Endothelial cell of umbilical vein (primary cell): Measurements from ENCODE around the gene ALOX15. TPM values are rescaled to one million over a fixed set of nuclear protein-coding genes. Genes with fewer than 3 reads are reported as not detected.

ENCODE experiments used
- BruUV-seq: library from RNA; stranded (reverse); fragments of 400-500 nt; replicated peaks from 2 replicates; lab custom pipeline; 2021; lab: Mats Ljungman, UMichigan
- CTCF ChIA-PET: fragments of 300-600, 350-600 bp; sonication (Branson Sonifier 250); formaldehyde crosslinking; loops from one replicate; lab custom pipeline; 2021; ENCODE audit warnings: antibody characterized with exemption, inconsistent platforms; lab: Charles Lee
- POLR2A ChIA-PET: fragments of 300-600, 350-600 bp; sonication (Branson Sonifier 250); formaldehyde crosslinking; loops from one replicate; lab custom pipeline; 2021; ENCODE audit warnings: antibody characterized with exemption, inconsistent platforms; lab: Charles Lee
- DNase-seq: peaks from one replicate; pipeline ENCODE4 v3.0.0-alpha.2; 2011; ENCODE audit warnings: low read depth, low spot score
- FAIRE-seq: peaks from 2 replicates; lab custom pipeline; 2011; peaks lifted over from hg19 to GRCh38; lab: Jason Lieb, UNC
- H2AFZ ChIP-seq: 2 replicates; pipeline ENCODE4 v1.6.0; 2012; ENCODE audit warnings: low read depth, low read length, control low read depth, inconsistent platforms
- H3K27ac ChIP-seq: 2 replicates; pipeline ENCODE4 v1.5.1; 2011; ENCODE audit warnings: low read depth, mild to moderate bottlenecking, control low read depth, low read length, moderate library complexity; ENCODE audit not compliant: insufficient read depth
- H3K27me3 ChIP-seq, 2 experiments: 2 replicates each; pipeline versions ENCODE4 v1.6.0 to v1.6.1; 2011; ENCODE audit warnings: low read length in 2 of 2, mixed read lengths in 1 of 2; ENCODE audit not compliant: control insufficient read depth in 2 of 2, insufficient read depth in 2 of 2
- H3K36me3 ChIP-seq, 2 experiments: 2 replicates in 1 of 2; 3 replicates in 1 of 2; pipeline ENCODE4 v1.5.1; 2011; ENCODE audit warnings: low read length in 2 of 2, mild to moderate bottlenecking in 1 of 2, moderate library complexity in 1 of 2; ENCODE audit not compliant: control insufficient read depth in 2 of 2, insufficient read depth in 2 of 2; ENCODE audit errors: extremely low read depth in 1 of 2
- H3K4me1 ChIP-seq: 3 replicates; pipeline ENCODE4 v1.5.1; 2011; ENCODE audit warnings: mild to moderate bottlenecking, low read length; ENCODE audit not compliant: control insufficient read depth, insufficient read depth; ENCODE audit errors: extremely low read depth
- H3K4me2 ChIP-seq: 2 replicates; pipeline ENCODE4 v1.6.1; 2011; ENCODE audit warnings: low read length, control low read depth, mixed read lengths; ENCODE audit not compliant: insufficient read depth
- H3K4me3 ChIP-seq, 3 experiments: fragments of 200-600 bp in 1 of 3; sonication (generic), shearing (Covaris generic) in 1 of 3; replicated peaks in 1 of 3; 2 replicates each; pipeline ENCODE4 v1.5.1; 2011 to 2016; ENCODE audit warnings: control low read depth in 3 of 3, low read length in 3 of 3, mild to moderate bottlenecking in 2 of 3, inconsistent platforms in 1 of 3, low read depth in 1 of 3, moderate library complexity in 1 of 3; ENCODE audit not compliant: insufficient read depth in 1 of 3
- H3K79me2 ChIP-seq: 2 replicates; pipeline ENCODE4 v1.6.0; 2012; ENCODE audit warnings: low read length, inconsistent platforms; ENCODE audit not compliant: control insufficient read depth, insufficient read depth
- H3K9ac ChIP-seq: replicated peaks from 2 replicates; pipeline ENCODE3; 2011; ENCODE audit warnings: low read length, control low read depth; ENCODE audit not compliant: insufficient read depth; ENCODE audit errors: extremely low read depth
- H3K9me1 ChIP-seq: replicated peaks from 3 replicates; pipeline ENCODE4 v1.6.0; 2011; ENCODE audit warnings: mild to moderate bottlenecking, low read length; ENCODE audit not compliant: control insufficient read depth, insufficient read depth; ENCODE audit errors: extremely low read depth
- H3K9me3 ChIP-seq: replicated peaks from 2 replicates; pipeline ENCODE4 v1.5.1; 2012; ENCODE audit warnings: low read length, inconsistent platforms; ENCODE audit not compliant: control insufficient read depth, insufficient read depth
- H4K20me1 ChIP-seq: replicated peaks from 2 replicates; pipeline ENCODE3; 2011; ENCODE audit warnings: mild to moderate bottlenecking, low read length; ENCODE audit not compliant: control insufficient read depth, insufficient read depth; ENCODE audit errors: extremely low read depth
- EZH2 ChIP-seq: IDR thresholded peaks from 2 replicates; pipeline ENCODE4 v1.6.1; 2012; ENCODE audit warnings: borderline replicate concordance, low read depth, mild to moderate bottlenecking, moderate library complexity, low read length, inconsistent platforms; ENCODE audit not compliant: severe bottlenecking
- FOS ChIP-seq: IDR thresholded peaks from 2 replicates; pipeline ENCODE4 v1.6.1; 2011; ENCODE audit warnings: mild to moderate bottlenecking, low read length, moderate library complexity, borderline replicate concordance; ENCODE audit not compliant: insufficient read depth
- GATA2 ChIP-seq: IDR thresholded peaks from 2 replicates; pipeline ENCODE4 v1.7.0; 2011; ENCODE audit warnings: low read depth, mild to moderate bottlenecking, moderate library complexity, mixed read lengths, low read length; ENCODE audit not compliant: insufficient read length, insufficient read depth
- JUN ChIP-seq: IDR thresholded peaks from 2 replicates; pipeline ENCODE4 v1.6.1; 2011; ENCODE audit warnings: borderline replicate concordance, low read depth; ENCODE audit not compliant: insufficient read length, insufficient read depth
- MYC ChIP-seq: IDR thresholded peaks from one replicate; pipeline ENCODE4 v1.6.1; 2011; ENCODE audit warnings: mild to moderate bottlenecking, low read depth, low read length
- POLR2A ChIP-seq: IDR thresholded peaks from 2 replicates; pipeline ENCODE4 v1.6.1; 2012; ENCODE audit warnings: low read depth, mild to moderate bottlenecking, control low read depth, low read length
- POLR2AphosphoS5 ChIP-seq: IDR thresholded peaks from 2 replicates; pipeline ENCODE4 v1.6.1; 2012; ENCODE audit warnings: low read depth, mild to moderate bottlenecking, control low read depth, low read length, moderate library complexity; ENCODE audit not compliant: insufficient read depth
- dilution Hi-C: fragments of 300-500 bp; cut with MboI; formaldehyde crosslinking; loops from one replicate; pipeline ENCODE4 v1.15.0; 2019; ENCODE audit warnings: low sequenced_read_pairs; ENCODE audit not compliant: extremely low pct_ligation_motif_present
- intact Hi-C: fragments of 100-400 bp; cut with micrococcal nuclease; formaldehyde crosslinking; loops from one replicate; pipeline ENCODE4 v1.10.0; 2022
- polyA plus RNA-seq, 4 experiments: library from polyadenylated mRNA; depleted of rRNA in 3 of 4; stranded (reverse) in 3 of 4; unstranded in 1 of 4; fragments of >200 nt; gene quantifications; 2 replicates each; pipeline versions ENCODE4 v1.2.1 to v1.2.3, GENCODE V29; 2011 to 2012; ENCODE audit warnings: missing spikeins in 1 of 4
- total RNA-seq: library from RNA; stranded (reverse); gene quantifications from 2 replicates; pipeline ENCODE4 v1.2.3, GENCODE V29; 2021
- TF ChIP-seq, protein P1 (sequence below): IDR thresholded peaks from 2 replicates; pipeline ENCODE4 v1.6.1; 2011; ENCODE audit not compliant: insufficient read depth, insufficient read length
- TF ChIP-seq, protein P2 (sequence below), 2 donors: IDR thresholded peaks; 1 replicate in 1 of 2; 2 replicates in 1 of 2; pipeline ENCODE4 v1.5.1; 2011; ENCODE audit warnings: low read length in 2 of 2, mild to moderate bottlenecking in 2 of 2, moderate library complexity in 2 of 2, control low read depth in 1 of 2, inconsistent platforms in 1 of 2, low read depth in 1 of 2; ENCODE audit not compliant: insufficient read depth in 1 of 2; ENCODE audit errors: extremely low read depth in 1 of 2

The ALOX15 gene
- total and polyA plus RNA-seq, 2 donors (not counting 3 experiments of a cell fraction or from before 2014, with no cell fraction given) = not detected

DNA sequence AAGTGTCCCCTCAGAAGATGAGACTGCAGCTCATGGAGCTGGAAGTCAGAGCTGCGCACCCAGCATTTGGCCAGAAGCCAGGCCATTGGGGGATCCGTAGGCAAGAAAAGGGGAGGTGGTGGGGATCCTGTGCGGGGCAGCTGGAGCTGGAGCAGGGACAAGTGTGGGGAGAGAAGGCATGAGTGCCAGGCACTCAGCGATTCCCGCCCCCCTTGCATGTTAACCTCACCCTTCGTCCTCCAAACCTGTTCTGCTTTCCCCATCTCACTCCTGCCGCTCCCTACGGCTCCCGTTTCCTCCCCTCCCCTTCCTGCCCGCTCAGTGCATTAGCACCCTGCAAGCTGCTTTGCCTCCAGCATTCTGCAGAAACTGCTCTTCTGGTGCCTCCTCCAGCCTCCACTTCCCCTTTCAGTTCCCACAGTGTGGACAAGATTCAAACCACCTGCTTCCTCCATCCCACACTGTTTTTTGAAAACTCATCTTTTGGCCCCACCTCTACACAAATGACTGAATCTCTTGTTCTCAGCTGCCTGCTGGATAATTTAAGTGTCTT lies 5.6 kb downstream of the ALOX15 start:
- FAIRE-seq = no peak

More for the DNA sequence above, 5.6 kb downstream of the ALOX15 start:
- Histone ChIP-seq H3K27ac (no peak overlapping the region), H2AFZ (no peak overlapping the region), H3K36me3 (no peaks in the 10 kb centered on the region), H3K4me3 (no peak overlapping the region), H3K9me1 (no peaks in the 10 kb centered on the region), H3K9me3 (no peaks in the 10 kb centered on the region), H3K27me3 (peaks cover 31 to 38% of the 10 kb centered on the region in 2 experiments), H3K4me1 (no peaks in the 10 kb centered on the region), H3K4me2 (no peak overlapping the region), H3K9ac (no peak overlapping the region), H4K20me1 (no peaks in the 10 kb centered on the region), H3K79me2 (no peaks in the 10 kb centered on the region)
- DNase-seq = no peak
- intact Hi-C loops (no loop called here), dilution Hi-C loops (no loop called here)
- no TSS peak for BruUV-seq
- POLR2A ChIA-PET = no interaction called here
- TF ChIP-seq POLR2AphosphoS5 = no peak
- TF ChIP-seq JUN = no peak
- no peak for TF ChIP-seq MYC
- no peak for TF ChIP-seq POLR2A
- TF ChIP-seq, protein P1, sequence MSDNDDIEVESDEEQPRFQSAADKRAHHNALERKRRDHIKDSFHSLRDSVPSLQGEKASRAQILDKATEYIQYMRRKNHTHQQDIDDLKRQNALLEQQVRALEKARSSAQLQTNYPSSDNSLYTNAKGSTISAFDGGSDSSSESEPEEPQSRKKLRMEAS = no peak
- TF ChIP-seq EZH2 = no peak
- no peak for TF ChIP-seq GATA2
- no peak for TF ChIP-seq FOS
- TF ChIP-seq, protein P2, sequence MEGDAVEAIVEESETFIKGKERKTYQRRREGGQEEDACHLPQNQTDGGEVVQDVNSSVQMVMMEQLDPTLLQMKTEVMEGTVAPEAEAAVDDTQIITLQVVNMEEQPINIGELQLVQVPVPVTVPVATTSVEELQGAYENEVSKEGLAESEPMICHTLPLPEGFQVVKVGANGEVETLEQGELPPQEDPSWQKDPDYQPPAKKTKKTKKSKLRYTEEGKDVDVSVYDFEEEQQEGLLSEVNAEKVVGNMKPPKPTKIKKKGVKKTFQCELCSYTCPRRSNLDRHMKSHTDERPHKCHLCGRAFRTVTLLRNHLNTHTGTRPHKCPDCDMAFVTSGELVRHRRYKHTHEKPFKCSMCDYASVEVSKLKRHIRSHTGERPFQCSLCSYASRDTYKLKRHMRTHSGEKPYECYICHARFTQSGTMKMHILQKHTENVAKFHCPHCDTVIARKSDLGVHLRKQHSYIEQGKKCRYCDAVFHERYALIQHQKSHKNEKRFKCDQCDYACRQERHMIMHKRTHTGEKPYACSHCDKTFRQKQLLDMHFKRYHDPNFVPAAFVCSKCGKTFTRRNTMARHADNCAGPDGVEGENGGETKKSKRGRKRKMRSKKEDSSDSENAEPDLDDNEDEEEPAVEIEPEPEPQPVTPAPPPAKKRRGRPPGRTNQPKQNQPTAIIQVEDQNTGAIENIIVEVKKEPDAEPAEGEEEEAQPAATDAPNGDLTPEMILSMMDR (IDR thresholded peaks at IDR 0.05; ENCODE audit: extremely low read depth in 1 of 2, insufficient read depth in 1 of 2, low read depth in 1 of 2, low read length in 2 of 2) = no peak
- CTCF ChIA-PET = interaction anchor here (1.7 to 2.1 kb wide), 2 partner anchors 9 to 13 kb away, joined by 4 to 5 read pairs; no protein-coding TSS in a partner anchor
